GM23248 (cell line): ENCODE results near the gene NPC1.

Source experiments
- EZH2 ChIP-seq: fragments of 200-600 bp; sonication (generic); IDR thresholded peaks from 2 replicates; pipeline ENCODE4 v1.6.1; 2018; ENCODE audit warnings: antibody characterized with exemption, mild to moderate bottlenecking; ENCODE audit not compliant: insufficient read depth, poor library complexity, severe bottlenecking
- EZH2phosphoT487 ChIP-seq: fragments of 200-600 bp; sonication (generic); IDR thresholded peaks from 2 replicates; pipeline ENCODE4 v1.6.1; 2018; ENCODE audit warnings: antibody characterized with exemption, moderate library complexity, mild to moderate bottlenecking, low read depth; ENCODE audit not compliant: insufficient read depth

DNA sequence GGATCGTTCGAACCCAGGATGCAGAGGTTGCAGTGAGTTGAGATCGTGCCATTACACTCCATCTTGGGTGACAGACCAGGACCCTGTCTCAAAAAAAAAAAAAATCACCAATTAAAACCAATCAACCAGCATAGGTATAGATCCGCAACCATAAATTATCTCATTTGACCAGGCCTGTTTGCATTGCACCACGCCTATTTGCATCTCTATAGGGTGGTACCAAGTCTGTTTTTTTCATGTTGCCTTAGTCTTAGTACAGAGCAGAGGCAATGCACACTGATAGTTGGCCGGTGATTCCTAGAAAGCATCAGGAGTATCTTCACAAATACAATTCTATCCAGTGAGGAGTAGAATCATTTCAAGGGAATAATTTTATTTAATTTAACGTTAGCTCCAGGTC is 9.3 kb upstream of the NPC1 start:
- TF ChIP-seq EZH2 = no peak
- TF ChIP-seq EZH2phosphoT487 = no peak
